Measurements from ENCODE around the gene USP5. TPM values are rescaled to one million over a fixed set of nuclear protein-coding genes. Genes with fewer than 3 reads are reported as not detected.
"Not testable (repeated sequence)": the region's sequence is repeated elsewhere in the genome, so short reads cannot be mapped to it uniquely, and the experiment has no call there.

USP5 gene
- total RNA-seq, 1 donor from 2014 or later, result 60.5 TPM

- H3K4me3 ChIP-seq (ENCODE audit: low read depth, low read length), result no peak overlapping the region
- no peak for DNase-seq (ENCODE audit: low read depth)
- TF ChIP-seq, protein P1, sequence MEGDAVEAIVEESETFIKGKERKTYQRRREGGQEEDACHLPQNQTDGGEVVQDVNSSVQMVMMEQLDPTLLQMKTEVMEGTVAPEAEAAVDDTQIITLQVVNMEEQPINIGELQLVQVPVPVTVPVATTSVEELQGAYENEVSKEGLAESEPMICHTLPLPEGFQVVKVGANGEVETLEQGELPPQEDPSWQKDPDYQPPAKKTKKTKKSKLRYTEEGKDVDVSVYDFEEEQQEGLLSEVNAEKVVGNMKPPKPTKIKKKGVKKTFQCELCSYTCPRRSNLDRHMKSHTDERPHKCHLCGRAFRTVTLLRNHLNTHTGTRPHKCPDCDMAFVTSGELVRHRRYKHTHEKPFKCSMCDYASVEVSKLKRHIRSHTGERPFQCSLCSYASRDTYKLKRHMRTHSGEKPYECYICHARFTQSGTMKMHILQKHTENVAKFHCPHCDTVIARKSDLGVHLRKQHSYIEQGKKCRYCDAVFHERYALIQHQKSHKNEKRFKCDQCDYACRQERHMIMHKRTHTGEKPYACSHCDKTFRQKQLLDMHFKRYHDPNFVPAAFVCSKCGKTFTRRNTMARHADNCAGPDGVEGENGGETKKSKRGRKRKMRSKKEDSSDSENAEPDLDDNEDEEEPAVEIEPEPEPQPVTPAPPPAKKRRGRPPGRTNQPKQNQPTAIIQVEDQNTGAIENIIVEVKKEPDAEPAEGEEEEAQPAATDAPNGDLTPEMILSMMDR (conservative IDR thresholded peaks at IDR 0.05; ENCODE audit: low read depth, low read length), result no peak
Observed at GRCh38 chr12:6863033-6863432, 11.1 kb downstream of the USP5 start.

DNA sequence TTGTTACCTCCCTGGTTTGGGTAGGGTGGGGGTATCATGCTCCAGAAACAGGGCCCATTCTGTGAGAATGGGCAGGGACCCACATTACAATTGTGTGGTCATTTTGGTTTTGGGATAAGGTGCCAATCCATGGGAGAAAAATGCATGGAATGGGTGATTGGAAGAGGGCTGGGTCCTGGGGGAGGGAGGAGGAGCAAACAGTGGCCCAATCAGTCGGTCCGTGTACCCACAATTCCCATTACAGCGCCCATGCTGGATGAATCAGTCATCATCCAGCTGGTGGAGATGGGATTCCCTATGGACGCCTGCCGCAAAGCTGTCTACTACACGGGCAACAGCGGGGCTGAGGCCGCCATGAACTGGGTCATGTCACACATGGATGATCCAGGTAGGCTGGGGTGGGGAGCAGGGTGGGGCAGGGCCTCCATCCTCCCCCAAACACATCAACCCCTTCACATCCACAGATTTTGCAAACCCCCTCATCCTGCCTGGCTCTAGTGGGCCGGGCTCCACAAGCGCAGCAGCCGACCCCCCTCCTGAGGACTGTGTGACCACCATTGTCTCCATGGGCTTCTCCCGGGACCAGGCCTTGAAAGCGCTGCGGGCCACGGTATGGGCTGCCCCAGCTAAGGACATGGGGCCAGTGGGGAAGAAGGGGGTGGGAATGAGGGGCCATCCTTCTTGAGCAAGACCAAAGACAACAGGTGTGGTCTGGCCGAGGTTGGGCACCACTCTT, 11.8 kb downstream of the USP5 start:
- DNase-seq (ENCODE audit: low read depth), result no peak
- TF ChIP-seq, protein P1 (conservative IDR thresholded peaks at IDR 0.05; ENCODE audit: low read depth, low read length), result no peak
- H3K4me3 ChIP-seq (ENCODE audit: low read depth, low read length), result no peak overlapping the region

DNA sequence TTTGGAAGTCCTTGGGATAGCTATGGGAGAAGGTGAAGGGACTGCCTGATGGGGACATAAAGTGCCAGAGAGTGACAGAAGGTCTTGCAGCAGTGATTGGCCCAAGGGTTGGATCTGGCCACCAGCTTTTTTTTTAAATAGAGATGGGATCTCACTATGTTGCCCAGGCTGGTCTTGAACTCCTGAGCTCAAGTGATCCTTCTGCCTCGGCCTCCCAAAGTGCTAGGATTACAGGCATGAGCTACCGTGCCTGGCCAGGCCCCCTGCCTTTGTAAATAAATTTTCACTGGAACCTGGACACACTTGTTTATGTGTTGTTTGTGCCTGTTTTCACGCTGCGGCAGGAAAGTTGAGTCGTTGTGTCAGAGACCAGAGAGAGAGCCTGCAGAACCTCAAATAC, 13.4 kb downstream of the USP5 start:
- DNase-seq (ENCODE audit: low read depth); H3K4me3 ChIP-seq (ENCODE audit: low read depth, low read length): not testable (repeated sequence)

DNA sequence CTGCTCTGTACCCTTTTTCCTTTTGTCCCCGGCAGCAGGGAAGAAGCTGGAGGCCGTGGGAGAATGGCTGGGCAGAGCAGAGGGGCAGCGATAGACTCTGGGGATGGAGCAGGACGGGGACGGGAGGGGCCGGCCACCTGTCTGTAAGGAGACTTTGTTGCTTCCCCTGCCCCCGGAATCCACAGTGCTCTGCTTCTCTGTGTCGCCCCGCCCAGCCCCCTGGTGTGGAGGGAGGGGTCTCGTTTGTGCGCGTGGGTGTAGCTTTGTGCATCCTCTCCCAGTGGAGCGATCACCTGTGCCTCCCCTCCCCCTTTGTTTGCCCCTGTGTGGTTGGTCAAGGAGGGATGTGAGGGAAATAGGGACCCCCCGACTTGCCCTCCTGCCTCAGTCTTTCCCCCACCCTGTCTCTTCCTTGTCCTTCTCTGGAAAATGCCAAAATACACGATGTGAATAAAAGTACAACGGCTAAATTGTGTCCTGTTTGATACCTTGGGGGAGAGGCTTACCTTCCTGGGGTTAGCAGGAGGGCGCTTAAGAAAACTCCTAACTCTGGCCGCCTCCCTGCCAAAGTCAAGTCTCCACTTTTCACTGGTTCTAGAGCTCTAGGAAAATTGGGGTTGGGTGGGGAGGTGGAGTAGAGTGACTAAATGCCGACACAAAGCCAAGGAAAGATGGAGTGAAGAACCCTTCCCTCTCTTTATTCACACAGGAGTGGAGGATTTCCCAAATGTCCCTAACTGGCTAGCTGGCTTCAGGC, 14.4 kb downstream of the USP5 start:
- peak overlapping the region; percentile 89 for H3K4me3 ChIP-seq (ENCODE audit: low read depth, low read length)
- DNase-seq (ENCODE audit: low read depth), result no peak

GRCh38 chr12:6866920-6867412, 15.0 kb downstream of the USP5 start:
- DNase-seq (ENCODE audit: low read depth), result no peak
- TF ChIP-seq, protein P1 (conservative IDR thresholded peaks at IDR 0.05; ENCODE audit: low read depth, low read length), result no peak
- peak overlapping the region; percentile 89 for H3K4me3 ChIP-seq (ENCODE audit: low read depth, low read length)

More for the DNA sequence above, 14.4 kb downstream of the USP5 start:
- TF ChIP-seq, protein P1 (conservative IDR thresholded peaks at IDR 0.05; ENCODE audit: low read depth, low read length), result no peak

DNA sequence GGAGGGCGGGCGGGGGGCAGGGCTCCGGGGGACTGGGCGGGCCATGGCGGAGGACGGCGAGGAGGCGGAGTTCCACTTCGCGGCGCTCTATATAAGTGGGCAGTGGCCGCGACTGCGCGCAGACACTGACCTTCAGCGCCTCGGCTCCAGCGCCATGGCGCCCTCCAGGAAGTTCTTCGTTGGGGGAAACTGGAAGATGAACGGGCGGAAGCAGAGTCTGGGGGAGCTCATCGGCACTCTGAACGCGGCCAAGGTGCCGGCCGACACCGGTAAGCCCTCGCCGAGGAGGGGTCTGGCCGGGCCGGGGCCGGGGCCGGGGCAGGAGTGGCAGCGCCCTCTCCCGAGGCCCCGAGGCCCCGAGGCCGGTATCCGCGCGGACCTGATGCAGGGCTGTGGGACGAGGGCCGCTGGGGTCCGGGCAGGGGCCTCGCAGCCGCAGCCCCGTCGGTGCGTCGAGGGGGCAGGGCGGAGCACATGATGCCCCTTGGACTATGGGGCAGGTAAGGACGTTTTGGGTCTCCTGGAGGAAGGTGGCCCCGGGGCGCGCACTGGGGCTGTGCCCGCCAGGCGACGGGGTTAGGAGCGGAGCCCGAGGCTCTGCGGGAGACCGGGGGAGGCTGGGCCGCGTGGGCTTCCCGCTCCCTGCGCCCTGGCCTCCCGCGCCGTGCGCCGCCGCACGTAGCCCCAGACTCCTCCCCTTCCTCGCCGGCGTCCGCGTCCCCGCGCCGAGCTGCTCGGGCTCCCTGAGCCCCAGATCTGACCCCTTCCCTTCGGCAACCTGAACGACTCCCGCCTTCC, 15.7 kb downstream of the USP5 start, which contains the start of gene TPI1:
Gene TPI1 (plus strand): TSS at position 119 of the 798 bp plus-strand sequence. CDS start 36 bp downstream, at position 155.
- peak within 1 kb of the TSS; percentile 89 for H3K4me3 ChIP-seq (ENCODE audit: low read depth, low read length)
- TF ChIP-seq, protein P1 (conservative IDR thresholded peaks at IDR 0.05; ENCODE audit: low read depth, low read length), result no peak
- DNase-seq (ENCODE audit: low read depth), result no peak

Data from epithelial cell of proximal tubule (primary cell).